Fibroblast of lung (primary cell): ENCODE results near the gene TOPORS.

Experiments
- CTCF ChIP-seq, 2 donors: IDR thresholded peaks in 1 of 2; conservative IDR thresholded peaks in 1 of 2; 1 replicate in 1 of 2; 2 replicates in 1 of 2; pipeline ENCODE4 v1.5.1; 2011 to 2012; ENCODE audit warnings: low read length in 2 of 2, control low read depth in 1 of 2, inconsistent platforms in 1 of 2, low read depth in 1 of 2, mild to moderate bottlenecking in 1 of 2
- EZH2 ChIP-seq: IDR thresholded peaks from 2 replicates; pipeline ENCODE4 v1.5.1; 2012; ENCODE audit warnings: low read length, control low read depth, mild to moderate bottlenecking; ENCODE audit errors: missing control alignments

GRCh38 chr9:32525709-32526030, 26.7 kb downstream of the TOPORS start:
- no peak for TF ChIP-seq CTCF (conservative IDR thresholded peaks at IDR 0.05 in 1 of 2, IDR thresholded peaks at IDR 0.05 in 1 of 2; ENCODE audit: low read depth in 1 of 2, low read length in 2 of 2)
- TF ChIP-seq EZH2 = no peak
